SK-N-SH (cell line): Measurements from ENCODE around the gene TMEM165. TPM values are rescaled to one million over a fixed set of nuclear protein-coding genes. Genes with fewer than 3 reads are reported as not detected.

Experiments
- CTCF ChIA-PET: fragments of 300-600, 350-600 bp; formaldehyde crosslinking; extraction: SDS; loops from one replicate; lab custom pipeline; 2021; lab: Yijun Ruan, JAX
- POLR2A ChIA-PET: fragments of 350-600 bp; sonication (Branson Sonifier 250); formaldehyde crosslinking; extraction: SDS; loops from one replicate; lab custom pipeline; 2020; ENCODE audit warnings: antibody characterized with exemption, inconsistent platforms; lab: Yijun Ruan, JAX
- DNase-seq: peaks from one replicate; pipeline ENCODE4 v3.0.0; 2012
- H2AFZ ChIP-seq: fragments of 200-600 bp; sonication (generic); 2 replicates; pipeline ENCODE4 v1.8.1; 2016; ENCODE audit warnings: antibody characterized with exemption, mild to moderate bottlenecking, low read depth
- H3F3A ChIP-seq: fragments of 200-600 bp; sonication (generic); replicated peaks from 2 replicates; pipeline ENCODE3; 2016; ENCODE audit warnings: antibody characterized with exemption, mild to moderate bottlenecking; ENCODE audit not compliant: insufficient read depth
- H3K27ac ChIP-seq, 2 experiments: fragments of 200-500 bp in 1 of 2; fragments of 200-600 bp in 1 of 2; sonication (Bioruptor generic) in 1 of 2; sonication (generic), shearing (Covaris generic) in 1 of 2; 2 replicates each; pipeline versions ENCODE4 v1.5.1 to v1.6.1; 2014 to 2016; ENCODE audit warnings: low read depth in 2 of 2, inconsistent platforms in 1 of 2, low read length in 1 of 2, mild to moderate bottlenecking in 1 of 2, mixed read lengths in 1 of 2
- H3K27me3 ChIP-seq: fragments of 200-600 bp; sonication (generic), shearing (Covaris generic); 2 replicates; pipeline ENCODE4 v1.6.1; 2016; ENCODE audit warnings: mixed run types; ENCODE audit not compliant: insufficient read depth
- H3K36me3 ChIP-seq, 2 experiments: fragments of 200-500 bp in 1 of 2; fragments of 200-600 bp in 1 of 2; sonication (Bioruptor generic) in 1 of 2; sonication (generic) in 1 of 2; replicated peaks in 1 of 2; 2 replicates each; pipeline versions ENCODE3 to v1.5.1; 2014 to 2016; ENCODE audit warnings: low read length in 1 of 2, mild to moderate bottlenecking in 1 of 2; ENCODE audit not compliant: insufficient read depth in 2 of 2, control insufficient read depth in 1 of 2
- H3K4me1 ChIP-seq, 2 experiments: fragments of 200-500 bp in 1 of 2; fragments of 200-600 bp in 1 of 2; sonication (Bioruptor generic) in 1 of 2; sonication (generic), shearing (Covaris generic) in 1 of 2; 2 replicates each; pipeline versions ENCODE4 v1.5.1 to v1.6.1; 2014 to 2016; ENCODE audit warnings: low read depth in 1 of 2, low read length in 1 of 2, mixed run types in 1 of 2; ENCODE audit not compliant: insufficient read depth in 2 of 2, control insufficient read depth in 1 of 2
- H3K4me2 ChIP-seq: fragments of 200-600 bp; sonication (generic), shearing (Covaris generic); 2 replicates; pipeline ENCODE4 v1.6.1; 2017; ENCODE audit warnings: mixed run types
- H3K4me3 ChIP-seq, 2 experiments: fragments of 200-500 bp in 1 of 2; fragments of 200-600 bp in 1 of 2; sonication (Bioruptor generic) in 1 of 2; sonication (generic), shearing (Covaris generic) in 1 of 2; 2 replicates each; pipeline versions ENCODE4 v1.5.1 to v1.8.1; 2014 to 2016; ENCODE audit warnings: low read depth in 2 of 2, inconsistent platforms in 1 of 2, low read length in 1 of 2, mild to moderate bottlenecking in 1 of 2, mixed read lengths in 1 of 2, moderate library complexity in 1 of 2
- H3K79me2 ChIP-seq: fragments of 200-600 bp; sonication (generic); 2 replicates; pipeline ENCODE4 v1.8.1; 2017; ENCODE audit warnings: mild to moderate bottlenecking; ENCODE audit not compliant: insufficient read depth
- H3K9ac ChIP-seq: fragments of 200-600 bp; sonication (generic); 2 replicates; pipeline ENCODE4 v1.6.1; 2017; ENCODE audit warnings: mixed run types
- H3K9me2 ChIP-seq: fragments of 200-600 bp; sonication (generic); 2 replicates; pipeline ENCODE4 v1.6.1; 2017; ENCODE audit warnings: mixed run types
- H3K9me3 ChIP-seq: fragments of 200-600 bp; sonication (generic); 2 replicates; pipeline ENCODE4 v1.6.1; 2017; ENCODE audit warnings: mixed run types, mild to moderate bottlenecking, moderate library complexity
- H4K20me1 ChIP-seq: fragments of 200-600 bp; sonication (generic); 2 replicates; pipeline ENCODE4 v1.6.1; 2017; ENCODE audit warnings: mild to moderate bottlenecking, mixed run types; ENCODE audit not compliant: insufficient read depth
- CHD2 ChIP-seq: fragments of 150-350 bp; IDR thresholded peaks from 2 replicates; pipeline ENCODE4 v1.6.1; 2018; ENCODE audit warnings: low read length; ENCODE audit not compliant: partially characterized antibody
- ELF1 ChIP-seq: IDR thresholded peaks from 2 replicates; pipeline ENCODE4 v1.4.0; 2012
- EZH2phosphoT487 ChIP-seq: fragments of 200-600 bp; sonication (generic); IDR thresholded peaks from 2 replicates; pipeline ENCODE4 v1.6.1; 2017; ENCODE audit warnings: low read depth, mixed run types, mild to moderate bottlenecking, antibody characterized with exemption, moderate library complexity, borderline replicate concordance
- GABPA ChIP-seq: IDR thresholded peaks from 2 replicates; pipeline ENCODE4 v1.4.0; 2012; ENCODE audit warnings: low read depth, mild to moderate bottlenecking
- GATA2 ChIP-seq: sonication (generic); formaldehyde crosslinking; IDR thresholded peaks from 2 replicates; pipeline ENCODE4 v1.5.0; 2020; ENCODE audit warnings: mild to moderate bottlenecking, missing genetic modification reagents
- JUND ChIP-seq: IDR thresholded peaks from 2 replicates; pipeline ENCODE4 v1.4.0; 2012
- MAX ChIP-seq: IDR thresholded peaks from 2 replicates; pipeline ENCODE4 v1.4.0; 2012; ENCODE audit warnings: low read depth
- MXI1 ChIP-seq: IDR thresholded peaks from 2 replicates; pipeline ENCODE4 v1.6.1; 2012; ENCODE audit warnings: mild to moderate bottlenecking, low read depth, low read length, improper control_type of control experiment
- NFIC ChIP-seq: IDR thresholded peaks from 2 replicates; pipeline ENCODE4 v1.4.0; 2012; ENCODE audit warnings: borderline replicate concordance
- NRF1 ChIP-seq: IDR thresholded peaks from 2 replicates; pipeline ENCODE4 v1.6.1; 2012; ENCODE audit warnings: low read depth, mild to moderate bottlenecking, low read length
- PBX3 ChIP-seq: IDR thresholded peaks from 2 replicates; pipeline ENCODE4; 2012
- POLR2AphosphoS5 ChIP-seq: IDR thresholded peaks from 2 replicates; pipeline ENCODE4 v1.6.1; 2012; ENCODE audit warnings: low read depth, low read length
- RFX5 ChIP-seq: IDR thresholded peaks from 2 replicates; pipeline ENCODE4 v1.6.1; 2012; ENCODE audit warnings: mild to moderate bottlenecking, improper control_type of control experiment, low read length
- RXRA ChIP-seq: IDR thresholded peaks from 2 replicates; pipeline ENCODE4 v1.4.0; 2012; ENCODE audit warnings: low read depth, mild to moderate bottlenecking, borderline replicate concordance
- SIN3A ChIP-seq: IDR thresholded peaks from 2 replicates; pipeline ENCODE4 v1.6.1; 2012; ENCODE audit warnings: low read depth, mild to moderate bottlenecking, low read length, moderate library complexity, borderline replicate concordance
- TCF12 ChIP-seq: IDR thresholded peaks from 2 replicates; pipeline ENCODE4 v1.4.0; 2012
- USF1 ChIP-seq: IDR thresholded peaks from 2 replicates; pipeline ENCODE4 v1.4.0; 2012; ENCODE audit warnings: low read depth, borderline replicate concordance
- ZBTB33 ChIP-seq: IDR thresholded peaks from 2 replicates; pipeline ENCODE4 v1.4.0; 2012; ENCODE audit warnings: low read depth, borderline replicate concordance
- WGBS: methylation state at CpG from one replicate; pipeline ENCODE4 v1.1.6; 2017; ENCODE audit warnings: low lambda C conversion rate; 5-methylcytosine and 5-hydroxymethylcytosine counted together
- polyA plus RNA-seq, 3 experiments: library from polyadenylated mRNA; depleted of rRNA; stranded (reverse); fragments of >200 nt; gene quantifications; 2 replicates each; pipeline ENCODE4 v1.2.3, GENCODE V29; 2012

The TMEM165 gene
- polyA plus RNA-seq, 1 of the 3 experiments (the other 2 are of a cell fraction) = 58.6 TPM

- no peak for DNase-seq
- H3K9me2 ChIP-seq = no peaks in the 10 kb centered on the region
- H3F3A ChIP-seq = no peaks in the 10 kb centered on the region
- TF ChIP-seq JUND (no peak), PBX3 (no peak), ZBTB33 (no peak), SIN3A (no peak), USF1 (no peak), RXRA (no peak), GATA2 (CRISPR knock-in tag) (no peak), MXI1 (no peak), MAX (no peak), TCF12 (no peak), NFIC (no peak), RFX5 (no peak), GABPA (no peak), ELF1 (no peak)
- no peaks in the 10 kb centered on the region for H3K79me2 ChIP-seq
- H3K4me2 ChIP-seq = no peak overlapping the region
- no peak overlapping the region for H2AFZ ChIP-seq
- WGBS = 86% methylated on average over 5 of the region's 7 CpGs
- no peaks in the 10 kb centered on the region for H3K27me3 ChIP-seq
- no peak overlapping the region for H3K27ac ChIP-seq
- no peak overlapping the region for H3K9ac ChIP-seq
- no peak overlapping the region for H3K4me3 ChIP-seq
- no peaks in the 10 kb centered on the region for H3K9me3 ChIP-seq
- no peaks in the 10 kb centered on the region for H4K20me1 ChIP-seq
- CTCF ChIA-PET = no interaction called here
- no peaks in the 10 kb centered on the region; a peak in 1 of 4 replicates for H3K4me1 ChIP-seq
- POLR2A ChIA-PET = no interaction called here
- no peaks in the 10 kb centered on the region for H3K36me3 ChIP-seq
Measured at GRCh38 chr4:55381502-55381901, 14.3 kb upstream of the TMEM165 start.

- 90% methylated on average over 3 of the region's 3 CpGs for WGBS
- H3K27ac ChIP-seq = no peak overlapping the region
- H3K4me2 ChIP-seq = no peak overlapping the region
- peak overlapping the region; percentile 12; the same call in 1 of the 2 replicates for H2AFZ ChIP-seq
- no peaks in the 10 kb centered on the region; a peak in 1 of 4 replicates for H3K4me1 ChIP-seq
- no peak overlapping the region for H3K9ac ChIP-seq
- no peaks in the 10 kb centered on the region for H3F3A ChIP-seq
- H3K36me3 ChIP-seq = no peaks in the 10 kb centered on the region
- no peak for DNase-seq
- H3K9me3 ChIP-seq = no peaks in the 10 kb centered on the region
- H3K4me3 ChIP-seq = no peak overlapping the region
- no peaks in the 10 kb centered on the region for H3K79me2 ChIP-seq
- ChIA-PET CTCF (no interaction called here), POLR2A (no interaction called here)
- H3K9me2 ChIP-seq = no peaks in the 10 kb centered on the region
- TF ChIP-seq NFIC = no peak
- no peak for TF ChIP-seq NRF1
- no peak for TF ChIP-seq PBX3
- no peak for TF ChIP-seq SIN3A
- TF ChIP-seq POLR2AphosphoS5 = no peak
- TF ChIP-seq EZH2phosphoT487 = no peak
- no peak for TF ChIP-seq CHD2
- no peak for TF ChIP-seq GABPA
- TF ChIP-seq GATA2 (CRISPR knock-in tag) = no peak
- no peak for TF ChIP-seq ELF1
- H4K20me1 ChIP-seq = no peaks in the 10 kb centered on the region
- H3K27me3 ChIP-seq = no peaks in the 10 kb centered on the region
Measured at GRCh38 chr4:55382488-55383003, 13.2 kb upstream of the TMEM165 start.
